ENCODE results near the gene DIPK1A. TPM values are rescaled to one million over a fixed set of nuclear protein-coding genes. Genes with fewer than 3 reads are reported as not detected.
A peak's percentile ranks its signal among the peaks of the same experiment; 100 is the strongest.

Gene DIPK1A
- total RNA-seq, 1 experiment from 2014 or later = 3.8 TPM

GRCh38 chr1:92838519-92838918 lies 122.7 kb downstream of the DIPK1A start:
- H3K4me3 Mint-ChIP-seq = no peak overlapping the region
- Histone ChIP-seq H2BK20ac (ENCODE audit: low read depth, low read length, poor library complexity, severe bottlenecking) (no peak overlapping the region), H4K8ac (replicated peaks; ENCODE audit: insufficient read length, low read depth, low read length) (no peak overlapping the region), H3T11ph (ENCODE audit: low read length) (no peak overlapping the region), H3K9ac (ENCODE audit: extremely low read depth, insufficient read length, low read length) (no peak overlapping the region), H3K79me2 (ENCODE audit: insufficient read depth, low read length) (peaks cover 22% of the 10 kb centered on the region; the same call in 1 of the 2 replicates), H2AK5ac (ENCODE audit: insufficient read length, low read length) (no peak overlapping the region), H3K56ac (ENCODE audit: insufficient read length, low read depth, low read length) (no peak overlapping the region), H3K79me1 (ENCODE audit: insufficient read depth, low read depth, low read length, poor library complexity, severe bottlenecking) (peaks cover 7% of the 10 kb centered on the region), H3K4me1 (ENCODE audit: insufficient read depth, low read length) (no peaks in the 10 kb centered on the region; the same call in 1 of the 2 replicates), H3K4me2 (ENCODE audit: insufficient read depth, insufficient read length, low read length) (no peak overlapping the region), H2BK5ac (ENCODE audit: insufficient read length, low read length) (no peak overlapping the region), H3K9me3 (ENCODE audit: control insufficient read depth, low read depth, low read length) (no peaks in the 10 kb centered on the region), H3K18ac (ENCODE audit: insufficient read length, low read depth, low read length) (no peak overlapping the region), H3K27me3 (ENCODE audit: insufficient read depth, low read length) (no peaks in the 10 kb centered on the region), H4K91ac (ENCODE audit: insufficient read length, low read depth, low read length) (no peak overlapping the region), H3K14ac (ENCODE audit: insufficient read depth, low read length) (no peak overlapping the region), H3K4ac (ENCODE audit: low read depth, low read length) (no peak overlapping the region), H4K5ac (ENCODE audit: insufficient read length, low read depth, low read length) (no peak overlapping the region), H4K20me1 (ENCODE audit: control insufficient read depth, insufficient read depth, insufficient read length) (no peaks in the 10 kb centered on the region), H3K27ac (ENCODE audit: insufficient read length, low read depth, low read length) (no peak overlapping the region), H2BK12ac (ENCODE audit: insufficient read length, low read depth, low read length) (no peak overlapping the region), H2BK15ac (ENCODE audit: low read depth, low read length) (no peak overlapping the region), H3K23me2 (ENCODE audit: insufficient read length, low read depth, low read length, poor library complexity, severe bottlenecking) (no peaks in the 10 kb centered on the region), H2BK120ac (ENCODE audit: low read depth, low read length, poor library complexity, severe bottlenecking) (no peak overlapping the region), H3K23ac (ENCODE audit: insufficient read length, low read depth, low read length) (no peak overlapping the region), H2AFZ (ENCODE audit: low read length) (no peak overlapping the region)
- H3K9me3 Mint-ChIP-seq = no peaks in the 10 kb centered on the region
- H3K27me3 Mint-ChIP-seq (ENCODE audit: low read depth) = no peaks in the 10 kb centered on the region
- WGBS (ENCODE audit: extremely low coverage, insufficient read length, low lambda C conversion rate) = no CpG with 5 or more reads among the region's 1 CpG
- no peak for TF ChIP-seq CTCF (conservative IDR thresholded peaks at IDR 0.05)
- H3K27ac Mint-ChIP-seq = peak overlapping the region in 1 of 3 experiments; percentile 80; a peak in 3 of 7 replicates
- peaks cover 30 to 32% of the 10 kb centered on the region in 2 experiments for H3K4me1 Mint-ChIP-seq
- H3K36me3 Mint-ChIP-seq (ENCODE audit: insufficient read depth in 1 of 3, low read depth in 3 of 3) = peaks cover 83 to 99% (median 95%) of the 10 kb centered on the region in 3 experiments
- DNase-seq = no peak

Data from H9 (cell line).